ENCODE data around the gene ITSN1.

Gene ITSN1

DNA sequence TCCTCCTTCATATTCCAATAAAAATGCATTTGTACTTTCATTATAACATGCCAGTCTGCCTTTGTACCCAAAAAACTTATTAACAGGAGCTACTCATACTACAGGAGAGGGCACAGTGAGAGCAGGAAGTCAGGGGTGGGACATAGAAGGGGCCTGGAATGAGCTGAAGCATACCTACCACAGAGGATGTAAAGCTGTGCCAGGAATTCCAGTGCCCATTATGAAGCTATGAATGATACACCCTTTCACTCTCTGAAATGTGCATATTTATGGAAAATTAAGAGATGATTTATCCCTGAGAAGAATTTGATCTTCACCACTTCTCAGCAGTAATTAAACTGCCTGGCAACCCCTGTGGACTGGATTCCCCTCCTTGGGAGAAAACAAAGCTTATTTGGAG lies 207.5 kb downstream of the ITSN1 start:
- TF ChIP-seq, protein P1, sequence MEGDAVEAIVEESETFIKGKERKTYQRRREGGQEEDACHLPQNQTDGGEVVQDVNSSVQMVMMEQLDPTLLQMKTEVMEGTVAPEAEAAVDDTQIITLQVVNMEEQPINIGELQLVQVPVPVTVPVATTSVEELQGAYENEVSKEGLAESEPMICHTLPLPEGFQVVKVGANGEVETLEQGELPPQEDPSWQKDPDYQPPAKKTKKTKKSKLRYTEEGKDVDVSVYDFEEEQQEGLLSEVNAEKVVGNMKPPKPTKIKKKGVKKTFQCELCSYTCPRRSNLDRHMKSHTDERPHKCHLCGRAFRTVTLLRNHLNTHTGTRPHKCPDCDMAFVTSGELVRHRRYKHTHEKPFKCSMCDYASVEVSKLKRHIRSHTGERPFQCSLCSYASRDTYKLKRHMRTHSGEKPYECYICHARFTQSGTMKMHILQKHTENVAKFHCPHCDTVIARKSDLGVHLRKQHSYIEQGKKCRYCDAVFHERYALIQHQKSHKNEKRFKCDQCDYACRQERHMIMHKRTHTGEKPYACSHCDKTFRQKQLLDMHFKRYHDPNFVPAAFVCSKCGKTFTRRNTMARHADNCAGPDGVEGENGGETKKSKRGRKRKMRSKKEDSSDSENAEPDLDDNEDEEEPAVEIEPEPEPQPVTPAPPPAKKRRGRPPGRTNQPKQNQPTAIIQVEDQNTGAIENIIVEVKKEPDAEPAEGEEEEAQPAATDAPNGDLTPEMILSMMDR (IDR thresholded peaks at IDR 0.05; ENCODE audit: unreplicated experiment in 3 of 3) = no peak
- Mint-ChIP-seq H3K27ac (no peak overlapping the region), H3K36me3 (ENCODE audit: low read depth) (no peaks in the 10 kb centered on the region)

DNA sequence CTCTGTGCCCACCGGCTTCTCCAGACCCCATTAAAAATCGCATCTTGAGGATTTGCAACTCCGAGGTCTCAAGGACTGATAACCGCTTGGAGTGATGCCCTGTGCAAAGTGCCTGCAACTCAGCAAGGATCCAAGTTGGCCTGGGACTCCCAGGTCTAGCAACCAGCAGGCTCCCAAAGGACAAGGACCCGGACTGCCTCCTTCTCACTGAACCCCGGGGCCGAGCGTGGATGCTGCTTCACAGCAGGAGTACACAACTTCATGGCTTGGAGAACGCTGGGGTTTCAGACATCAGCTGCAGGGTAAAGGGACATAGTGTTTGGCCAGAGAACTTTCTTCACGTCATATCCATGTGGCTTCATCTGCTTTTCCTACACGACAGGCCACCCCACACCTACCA lies 208.1 kb downstream of the ITSN1 start:
- Mint-ChIP-seq H3K27ac (no peak overlapping the region), H3K4me1 (peaks cover 35% of the 10 kb centered on the region), H3K4me3 (no peak overlapping the region), H3K36me3 (ENCODE audit: low read depth) (no peaks in the 10 kb centered on the region), H3K9me3 (peaks cover 6% of the 10 kb centered on the region), H3K27me3 (ENCODE audit: low read depth) (peaks cover 4% of the 10 kb centered on the region)
- TF ChIP-seq, protein P1 (IDR thresholded peaks at IDR 0.05; ENCODE audit: unreplicated experiment in 3 of 3) = no peak

More for the DNA sequence above, 207.5 kb downstream of the ITSN1 start:
- H3K4me1 Mint-ChIP-seq = peaks cover 39% of the 10 kb centered on the region
- H3K9me3 Mint-ChIP-seq = peaks cover 6% of the 10 kb centered on the region
- H3K4me3 Mint-ChIP-seq = no peak overlapping the region
- H3K27me3 Mint-ChIP-seq (ENCODE audit: low read depth) = peaks cover 4% of the 10 kb centered on the region

DNA sequence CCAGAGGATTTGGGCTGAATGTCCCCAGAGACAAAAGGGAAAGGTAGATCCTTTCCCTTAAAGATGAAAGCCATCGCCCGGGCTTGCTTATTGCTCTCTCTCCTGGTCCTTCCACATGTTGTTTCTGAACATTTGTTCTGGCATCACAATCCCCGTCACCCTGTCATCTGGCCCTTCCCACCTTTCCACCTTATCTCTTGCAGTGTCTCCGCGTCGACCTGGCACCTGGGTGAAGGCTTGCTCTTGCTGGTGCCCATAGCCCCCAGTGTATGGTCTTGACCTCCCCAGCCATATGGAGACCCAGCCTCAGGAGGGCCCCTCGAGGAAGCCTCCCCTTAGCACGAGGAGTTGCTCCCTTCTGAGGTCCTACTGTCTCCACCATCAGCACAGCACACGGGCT lies 208.7 kb downstream of the ITSN1 start:
- Mint-ChIP-seq H3K4me1 (peaks cover 29% of the 10 kb centered on the region), H3K36me3 (ENCODE audit: low read depth) (no peaks in the 10 kb centered on the region), H3K27ac (no peak overlapping the region), H3K4me3 (no peak overlapping the region), H3K9me3 (peaks cover 4% of the 10 kb centered on the region), H3K27me3 (ENCODE audit: low read depth) (peaks cover 4% of the 10 kb centered on the region)
- TF ChIP-seq, protein P1 (IDR thresholded peaks at IDR 0.05; ENCODE audit: unreplicated experiment in 3 of 3) = no peak

DNA sequence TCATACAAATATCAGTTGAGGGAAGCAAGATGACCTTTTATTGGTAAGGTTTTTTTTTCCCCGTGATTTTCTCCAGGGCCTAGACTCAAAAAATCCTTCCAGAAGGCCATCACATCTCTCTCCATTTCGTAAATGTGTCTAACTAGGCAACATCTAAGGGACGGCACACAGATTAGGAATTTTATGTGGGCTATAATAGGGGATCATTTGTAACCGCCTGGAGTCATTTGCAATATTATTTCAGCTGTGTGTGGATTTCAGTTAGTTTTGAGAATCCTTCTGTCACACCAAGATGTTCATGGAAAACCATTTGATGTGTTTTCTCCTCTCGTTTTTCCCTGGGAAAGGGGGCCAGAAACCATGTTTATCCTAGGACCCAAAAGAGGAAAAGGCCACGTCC lies 210.2 kb downstream of the ITSN1 start:
- Mint-ChIP-seq H3K27me3 (ENCODE audit: low read depth) (peaks cover 4% of the 10 kb centered on the region), H3K4me3 (no peak overlapping the region), H3K27ac (no peak overlapping the region), H3K4me1 (peaks cover 22% of the 10 kb centered on the region), H3K36me3 (ENCODE audit: low read depth) (no peaks in the 10 kb centered on the region), H3K9me3 (no peaks in the 10 kb centered on the region)
- TF ChIP-seq, protein P1 (IDR thresholded peaks at IDR 0.05; ENCODE audit: unreplicated experiment in 3 of 3) = no peak

DNA sequence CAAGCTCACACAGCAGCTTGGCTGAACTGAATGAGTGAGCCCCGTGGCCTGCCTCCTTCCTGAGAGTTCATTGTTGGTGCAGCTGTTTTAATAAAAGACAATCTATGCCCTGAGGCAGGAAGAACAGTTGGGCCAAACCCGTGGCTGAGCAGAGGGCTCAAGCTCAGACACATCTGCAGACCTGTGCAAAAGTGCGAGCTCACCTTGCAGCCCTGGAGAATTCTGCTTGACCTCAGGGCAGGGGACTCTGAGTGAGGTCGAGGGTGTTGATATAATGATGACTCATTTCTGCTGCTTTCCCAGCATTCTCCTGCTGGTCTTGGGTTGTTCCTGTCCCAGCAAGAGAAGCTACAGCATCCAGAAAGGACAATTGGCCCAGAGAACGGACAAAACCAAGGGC lies 212.3 kb downstream of the ITSN1 start:
- Mint-ChIP-seq H3K4me1 (peaks cover 21% of the 10 kb centered on the region), H3K4me3 (no peak overlapping the region), H3K27ac (no peak overlapping the region), H3K27me3 (ENCODE audit: low read depth) (no peaks in the 10 kb centered on the region), H3K9me3 (no peaks in the 10 kb centered on the region), H3K36me3 (ENCODE audit: low read depth) (no peaks in the 10 kb centered on the region)
- TF ChIP-seq, protein P1 (IDR thresholded peaks at IDR 0.05; ENCODE audit: unreplicated experiment in 3 of 3) = no peak

DNA sequence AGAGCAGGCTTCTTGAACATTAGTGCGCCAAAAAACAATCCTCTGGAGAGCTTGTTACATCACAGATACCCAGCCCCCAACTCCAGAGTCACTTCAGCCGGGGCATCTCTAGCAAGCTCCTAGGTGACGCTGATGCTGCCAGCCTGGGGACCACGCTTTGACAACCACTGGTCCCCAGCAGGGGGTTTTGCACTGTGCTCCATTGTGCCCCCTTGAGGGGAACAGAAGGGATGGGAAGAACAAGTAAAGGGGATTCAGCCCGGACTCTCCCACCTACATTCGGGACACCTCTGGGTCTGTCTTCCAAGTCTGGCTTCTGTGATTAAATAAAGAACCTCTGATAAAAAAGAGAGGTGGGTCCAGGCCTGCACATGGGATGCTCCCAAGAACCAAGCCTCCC lies 212.9 kb downstream of the ITSN1 start:
- no peak overlapping the region for H3K27ac Mint-ChIP-seq
- TF ChIP-seq, protein P1 (IDR thresholded peaks at IDR 0.05; ENCODE audit: unreplicated experiment in 3 of 3) = no peak

More for the DNA sequence above, 212.9 kb downstream of the ITSN1 start:
- H3K4me1 Mint-ChIP-seq = peaks cover 22% of the 10 kb centered on the region
- H3K36me3 Mint-ChIP-seq (ENCODE audit: low read depth) = no peaks in the 10 kb centered on the region
- H3K9me3 Mint-ChIP-seq = no peaks in the 10 kb centered on the region
- no peaks in the 10 kb centered on the region for H3K27me3 Mint-ChIP-seq (ENCODE audit: low read depth)
- no peak overlapping the region for H3K4me3 Mint-ChIP-seq
